Body of pancreas (tissue), 4 donors: ENCODE measurements around the gene ADSS1.

ENCODE experiments used
- CTCF ChIP-seq, 7 experiments: fragments of 450-650 bp in 4 of 7; fragments of 200-600 bp in 3 of 7; sonication (generic) in 3 of 7; IDR thresholded peaks; one replicate each; pipeline ENCODE4 v1.5.1; 2016 to 2019; ENCODE audit warnings: antibody characterized with exemption in 7 of 7
- POLR2A ChIP-seq, 3 donors: fragments of 450-650 bp; IDR thresholded peaks; one replicate each; pipeline ENCODE4 v1.6.1; 2016; ENCODE audit warnings: antibody characterized with exemption in 3 of 3, mild to moderate bottlenecking in 2 of 3

- TF ChIP-seq CTCF (IDR thresholded peaks at IDR 0.05), result no peak
- no peak for TF ChIP-seq POLR2A (IDR thresholded peaks at IDR 0.05)
Observed at GRCh38 chr14:104791425-104791824, 67.4 kb downstream of the ADSS1 start.
